ENCODE measurements around the gene MSRB3.

- TF ChIP-seq EP300 (IDR thresholded peaks at IDR 0.05) (no peak), POLR2A (IDR thresholded peaks at IDR 0.05) (no peak), CTCF (IDR thresholded peaks at IDR 0.05) (no peak)
Measured at GRCh38 chr12:65339161-65339560, 60.7 kb downstream of the MSRB3 start.

All from ovary (tissue), 3 donors.